Measurements from ENCODE around the gene ZNF445.
"Not testable (repeated sequence)": the region's sequence is repeated elsewhere in the genome, so short reads cannot be mapped to it uniquely, and the experiment has no call there.

The ZNF445 gene

GRCh38 chr3:44437800-44438199, 39.7 kb downstream of the ZNF445 start:
- in situ Hi-C loops (cut with MboI; ENCODE audit: low sequenced_read_pairs), result no loop called here

- in situ Hi-C loops (cut with MboI; ENCODE audit: low sequenced_read_pairs), result no loop called here
Observed at GRCh38 chr3:44436181-44436580, 41.3 kb downstream of the ZNF445 start.

- in situ Hi-C loops (cut with MboI; ENCODE audit: low sequenced_read_pairs), result no loop called here
Observed at GRCh38 chr3:44434834-44435510, 42.5 kb downstream of the ZNF445 start.

- in situ Hi-C loops (cut with MboI; ENCODE audit: low sequenced_read_pairs), result no loop called here
Observed at GRCh38 chr3:44430466-44430865, 47.0 kb downstream of the ZNF445 start.

GRCh38 chr3:44429459-44429858, 48.0 kb downstream of the ZNF445 start:
- in situ Hi-C loops (cut with MboI; ENCODE audit: low sequenced_read_pairs), result no loop called here

- in situ Hi-C loops (cut with MboI; ENCODE audit: low sequenced_read_pairs), result no loop called here
Observed at GRCh38 chr3:44428910-44429309, 48.6 kb downstream of the ZNF445 start.

- in situ Hi-C loops (cut with MboI; ENCODE audit: low sequenced_read_pairs), result no loop called here
Observed at GRCh38 chr3:44427683-44428082, 49.8 kb downstream of the ZNF445 start.

GRCh38 chr3:44424758-44425157, 52.7 kb downstream of the ZNF445 start:
- in situ Hi-C loops (cut with MboI; ENCODE audit: low sequenced_read_pairs), result no loop called here

GRCh38 chr3:44421280-44421679, 56.2 kb downstream of the ZNF445 start:
- in situ Hi-C loops (cut with MboI; ENCODE audit: low sequenced_read_pairs), result no loop called here

- in situ Hi-C loops (cut with MboI; ENCODE audit: low sequenced_read_pairs), result no loop called here
Observed at GRCh38 chr3:44420676-44421075, 56.8 kb downstream of the ZNF445 start.

- in situ Hi-C loops (cut with MboI; ENCODE audit: low sequenced_read_pairs), result no loop called here
Observed at GRCh38 chr3:44419923-44420650, 57.4 kb downstream of the ZNF445 start.

- in situ Hi-C loops (cut with MboI; ENCODE audit: low sequenced_read_pairs), result no loop called here
Observed at GRCh38 chr3:44419116-44419922, 58.2 kb downstream of the ZNF445 start.

GRCh38 chr3:44418549-44418948, 58.9 kb downstream of the ZNF445 start:
- in situ Hi-C loops (cut with MboI; ENCODE audit: low sequenced_read_pairs), result no loop called here

- in situ Hi-C loops (cut with MboI; ENCODE audit: low sequenced_read_pairs), result not testable (repeated sequence)
Observed at GRCh38 chr3:44418118-44418517, 59.4 kb downstream of the ZNF445 start.

GRCh38 chr3:44416031-44417030, 61.1 kb downstream of the ZNF445 start:
- in situ Hi-C loops (cut with MboI; ENCODE audit: low sequenced_read_pairs), result no loop called here

- in situ Hi-C loops (cut with MboI; ENCODE audit: low sequenced_read_pairs), result no loop called here
Observed at GRCh38 chr3:44415421-44415820, 62.0 kb downstream of the ZNF445 start.

GRCh38 chr3:44414517-44415090, 62.9 kb downstream of the ZNF445 start:
- in situ Hi-C loops (cut with MboI; ENCODE audit: low sequenced_read_pairs), result no loop called here

- in situ Hi-C loops (cut with MboI; ENCODE audit: low sequenced_read_pairs), result no loop called here
Observed at GRCh38 chr3:44412365-44412764, 65.1 kb downstream of the ZNF445 start.

GRCh38 chr3:44411031-44411645, 66.3 kb downstream of the ZNF445 start:
- in situ Hi-C loops (cut with MboI; ENCODE audit: low sequenced_read_pairs), result no loop called here

All from HL-60/S4 (cell line).